Mucosa of rectum (tissue), 2 donors: ENCODE results near the gene ARL3.

Experiments
- H3K27ac ChIP-seq, 2 donors: one replicate each; pipeline ENCODE4 v1.7.0; 2013; ENCODE audit warnings: inconsistent platforms in 2 of 2, low read depth in 2 of 2, low read length in 2 of 2
- H3K27me3 ChIP-seq, 2 donors: one replicate each; pipeline ENCODE4 v1.7.0; 2013; ENCODE audit warnings: low read length in 2 of 2; ENCODE audit not compliant: control insufficient read depth in 2 of 2, insufficient read depth in 2 of 2
- H3K36me3 ChIP-seq, 2 donors: one replicate each; pipeline ENCODE4 v1.7.0; 2013; ENCODE audit warnings: low read length in 2 of 2; ENCODE audit not compliant: control insufficient read depth in 2 of 2, insufficient read depth in 2 of 2
- H3K4me1 ChIP-seq, 2 donors: one replicate each; pipeline ENCODE4 v1.7.0; 2013; ENCODE audit warnings: low read length in 2 of 2, mild to moderate bottlenecking in 1 of 2; ENCODE audit not compliant: control insufficient read depth in 2 of 2, insufficient read depth in 2 of 2
- H3K4me3 ChIP-seq, 2 donors: one replicate each; pipeline ENCODE4 v1.7.0; 2013; ENCODE audit warnings: low read length in 2 of 2
- H3K9ac ChIP-seq, 2 donors: one replicate each; pipeline ENCODE4 v1.7.0; 2013; ENCODE audit warnings: low read length in 2 of 2, low read depth in 1 of 2, mild to moderate bottlenecking in 1 of 2
- H3K9me3 ChIP-seq, 2 donors: one replicate each; pipeline ENCODE4 v1.7.0; 2013; ENCODE audit warnings: low read length in 2 of 2; ENCODE audit not compliant: control insufficient read depth in 2 of 2
- donor health status: healthy.
- donor health status: Normal muscosa, but diverticular disease.

Gene ARL3

DNA sequence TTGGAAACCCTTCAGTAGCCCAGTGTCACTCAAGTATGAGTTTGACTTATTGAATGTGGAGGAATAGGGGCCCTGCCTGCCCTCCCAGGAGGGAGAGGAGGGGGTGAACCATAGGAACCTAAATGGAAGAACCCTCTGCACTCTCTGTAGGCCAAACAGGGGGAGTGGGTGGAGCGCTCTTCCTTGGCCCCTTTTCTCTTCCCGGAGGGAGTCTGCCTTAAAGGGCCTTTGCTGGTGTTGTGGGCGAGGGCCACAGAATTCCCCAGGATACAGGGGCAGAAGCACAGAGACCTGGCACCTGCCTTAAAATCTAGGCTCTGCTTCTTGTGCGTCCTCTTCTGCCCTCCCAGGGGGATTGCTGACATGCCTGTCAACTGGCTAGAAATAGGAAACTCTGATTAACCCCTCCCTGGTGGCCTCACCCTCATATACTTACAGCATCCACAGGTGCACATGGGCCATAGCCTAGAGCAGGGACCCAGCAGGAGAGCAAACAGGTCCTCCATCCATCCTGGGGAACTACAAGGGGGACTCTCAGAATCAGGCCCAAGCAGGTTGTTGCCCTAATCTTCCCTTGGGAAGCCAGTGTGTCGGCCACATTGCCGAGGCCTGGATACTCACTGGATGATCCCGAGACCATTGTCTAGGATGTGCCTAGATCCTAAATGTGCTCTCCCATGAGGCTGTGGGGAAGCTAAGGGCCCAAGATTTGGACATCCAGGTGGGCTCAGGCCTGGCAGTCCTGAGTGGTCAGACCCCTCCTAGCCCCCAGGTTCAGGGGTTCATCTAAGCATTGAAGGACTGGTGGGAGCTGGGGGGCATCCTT lies 66.5 kb downstream of the ARL3 start:
- Histone ChIP-seq H3K9ac (peak overlapping the region; percentile 95 to 96), H3K27ac (peak overlapping the region in 1 of 2 donors; percentile 99), H3K27me3 (no peaks in the 10 kb centered on the region), H3K9me3 (no peaks in the 10 kb centered on the region), H3K36me3 (peaks cover 6 to 8% of the 10 kb centered on the region in 2 donors), H3K4me3 (peak overlapping the region; percentile 89 to 98), H3K4me1 (peaks cover 57 to 60% of the 10 kb centered on the region in 2 donors)

GRCh38 chr10:102646610-102647442 lies 67.4 kb downstream of the ARL3 start:
- Histone ChIP-seq H3K27ac (peak overlapping the region; percentile 99), H3K9me3 (no peaks in the 10 kb centered on the region), H3K4me1 (peaks cover 51 to 59% of the 10 kb centered on the region in 2 donors), H3K4me3 (peak overlapping the region; percentile 89 to 98), H3K36me3 (peaks cover 6 to 8% of the 10 kb centered on the region in 2 donors), H3K27me3 (no peaks in the 10 kb centered on the region), H3K9ac (peak overlapping the region; percentile 95 to 96)

GRCh38 chr10:102645741-102646609 lies 68.2 kb downstream of the ARL3 start:
- Histone ChIP-seq H3K27me3 (no peaks in the 10 kb centered on the region), H3K9ac (peak overlapping the region; percentile 95 to 96), H3K36me3 (peaks cover 6 to 8% of the 10 kb centered on the region in 2 donors), H3K4me3 (peak overlapping the region; percentile 89 to 98), H3K27ac (peak overlapping the region; percentile 99), H3K4me1 (peaks cover 44 to 55% of the 10 kb centered on the region in 2 donors), H3K9me3 (no peaks in the 10 kb centered on the region)

- H3K9ac ChIP-seq, result peak overlapping the region; percentile 95 to 96
- peaks cover 38 to 50% of the 10 kb centered on the region in 2 donors for H3K4me1 ChIP-seq
- H3K27me3 ChIP-seq, result no peaks in the 10 kb centered on the region
- peak overlapping the region; percentile 89 to 98 for H3K4me3 ChIP-seq
- H3K27ac ChIP-seq, result peak overlapping the region; percentile 99
- peaks cover 3 to 8% of the 10 kb centered on the region in 2 donors for H3K36me3 ChIP-seq
- no peaks in the 10 kb centered on the region for H3K9me3 ChIP-seq
Observed at GRCh38 chr10:102645388-102645740, 68.8 kb downstream of the ARL3 start.

DNA sequence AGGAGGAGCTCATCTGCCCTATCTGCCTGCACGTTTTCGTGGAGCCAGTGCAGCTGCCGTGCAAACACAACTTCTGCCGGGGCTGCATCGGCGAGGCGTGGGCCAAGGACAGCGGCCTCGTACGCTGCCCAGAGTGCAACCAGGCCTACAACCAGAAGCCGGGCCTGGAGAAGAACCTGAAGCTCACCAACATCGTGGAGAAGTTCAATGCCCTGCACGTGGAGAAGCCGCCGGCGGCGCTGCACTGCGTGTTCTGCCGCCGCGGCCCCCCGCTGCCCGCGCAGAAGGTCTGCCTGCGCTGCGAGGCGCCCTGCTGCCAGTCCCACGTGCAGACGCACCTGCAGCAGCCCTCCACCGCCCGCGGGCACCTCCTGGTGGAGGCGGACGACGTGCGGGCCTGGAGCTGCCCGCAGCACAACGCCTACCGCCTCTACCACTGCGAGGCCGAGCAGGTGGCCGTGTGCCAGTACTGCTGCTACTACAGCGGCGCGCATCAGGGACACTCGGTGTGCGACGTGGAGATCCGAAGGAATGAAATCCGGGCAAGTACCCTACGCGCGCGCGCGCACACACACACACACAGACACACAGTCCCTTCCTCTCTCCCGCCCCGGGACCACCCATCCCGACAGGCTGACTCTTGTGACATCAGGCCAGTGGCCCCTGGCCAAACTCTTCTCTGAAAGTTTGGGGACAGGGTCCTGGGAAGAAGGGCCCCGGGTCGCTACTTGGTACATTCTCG lies 69.4 kb downstream of the ARL3 start:
- H3K9me3 ChIP-seq, result no peaks in the 10 kb centered on the region
- peak overlapping the region; percentile 99 for H3K27ac ChIP-seq
- H3K27me3 ChIP-seq, result no peaks in the 10 kb centered on the region
- peaks cover 34 to 46% of the 10 kb centered on the region in 2 donors for H3K4me1 ChIP-seq
- peak overlapping the region; percentile 89 to 98 for H3K4me3 ChIP-seq
- H3K36me3 ChIP-seq, result peaks cover 3 to 8% of the 10 kb centered on the region in 2 donors
- H3K9ac ChIP-seq, result peak overlapping the region; percentile 95 to 96

DNA sequence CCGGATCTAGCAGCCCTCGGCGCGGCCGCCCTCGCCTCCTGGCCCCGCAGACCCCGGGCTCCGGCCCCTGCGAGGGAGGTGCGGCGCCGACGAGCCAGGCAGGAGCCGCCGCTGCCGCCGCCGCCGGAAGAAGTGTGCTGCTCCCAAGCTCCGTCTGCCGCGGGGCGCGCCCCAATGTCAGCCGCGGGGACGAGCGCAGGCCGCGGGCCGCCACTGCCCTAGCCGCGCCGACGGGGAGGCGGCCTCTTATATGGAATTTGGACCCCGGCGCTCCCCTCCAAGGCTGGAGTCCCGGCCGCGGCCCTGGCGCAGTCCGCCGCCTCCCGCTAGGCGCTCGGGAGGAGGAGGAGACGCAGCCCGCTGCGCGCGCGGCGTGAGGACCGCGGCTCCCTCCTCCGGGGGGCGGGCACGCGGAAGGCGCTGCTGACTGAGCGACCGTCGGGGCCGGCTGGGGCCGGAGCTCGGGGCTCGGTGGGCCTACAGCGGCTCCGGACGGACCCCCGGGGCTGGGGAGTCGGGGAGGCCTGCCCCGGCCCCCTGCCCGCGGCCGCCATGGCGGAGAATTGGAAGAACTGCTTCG lies 70.0 kb downstream of the ARL3 start, which contains the start of gene TRIM8:
TSS of gene TRIM8 (plus strand) at position 414 of the 580 bp plus-strand sequence. CDS start at position 553, 139 bp downstream.
- peaks cover 27 to 39% of the 10 kb centered on the region in 2 donors for H3K4me1 ChIP-seq

DNA sequence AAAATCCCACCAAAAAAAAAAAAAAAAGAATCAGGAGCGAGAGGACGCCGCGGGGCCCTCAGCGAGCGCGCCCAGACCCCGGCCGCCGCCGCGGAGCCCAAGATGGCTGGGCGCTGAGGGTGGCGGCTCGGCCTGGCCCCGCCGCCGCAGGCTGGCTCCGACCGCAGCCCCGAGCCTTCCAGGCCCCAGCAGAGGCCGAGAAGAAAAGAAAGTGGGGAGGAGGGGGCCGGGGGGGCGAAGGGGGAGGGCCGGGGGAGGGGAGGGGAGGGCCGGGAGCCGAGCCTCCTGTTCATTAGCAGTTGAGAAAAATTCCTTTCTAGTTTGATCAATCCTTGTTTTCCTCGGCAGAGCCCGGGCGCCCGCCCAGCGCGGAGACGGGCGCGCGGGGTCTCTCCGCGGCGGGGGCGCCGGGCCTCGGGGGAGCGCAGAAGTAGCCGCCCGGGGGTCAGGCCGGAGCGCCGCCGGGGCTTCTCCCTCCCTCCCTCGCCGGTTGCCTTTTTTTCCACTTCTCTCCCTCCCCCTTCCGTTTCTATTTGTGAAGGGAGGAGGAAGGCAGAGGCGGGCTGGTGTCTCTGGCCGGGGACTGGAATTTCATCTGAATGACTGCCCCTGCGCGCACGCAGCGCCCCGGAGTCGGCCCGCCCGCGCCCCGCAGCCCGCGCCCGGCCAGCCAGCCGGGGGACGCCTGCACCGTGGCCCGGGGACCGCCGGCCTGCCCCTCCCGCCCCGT lies 70.7 kb downstream of the ARL3 start:
- H3K36me3 ChIP-seq, result peaks cover 3 to 6% of the 10 kb centered on the region in 2 donors
- H3K27me3 ChIP-seq, result no peaks in the 10 kb centered on the region
- peaks cover 21 to 33% of the 10 kb centered on the region in 2 donors for H3K4me1 ChIP-seq
- H3K9ac ChIP-seq, result peak overlapping the region; percentile 95 to 96
- H3K4me3 ChIP-seq, result peak overlapping the region; percentile 89 to 98
- no peaks in the 10 kb centered on the region for H3K9me3 ChIP-seq
- H3K27ac ChIP-seq, result peak overlapping the region; percentile 99

More for the DNA sequence above, 70.0 kb downstream of the ARL3 start, which contains the start of gene TRIM8:
- peak within 1 kb of the TSS; percentile 99 for H3K27ac ChIP-seq
- H3K36me3 ChIP-seq, result peaks cover 3 to 8% of the 10 kb centered on the region in 2 donors
- no peaks in the 10 kb centered on the region for H3K27me3 ChIP-seq
- peak within 1 kb of the TSS; percentile 95 to 96 for H3K9ac ChIP-seq
- H3K9me3 ChIP-seq, result no peaks in the 10 kb centered on the region
- peak within 1 kb of the TSS; percentile 89 to 98 for H3K4me3 ChIP-seq

- peaks cover 14 to 26% of the 10 kb centered on the region in 2 donors for H3K4me1 ChIP-seq
- H3K36me3 ChIP-seq, result peaks cover 1% of the 10 kb centered on the region in 2 donors
- no peaks in the 10 kb centered on the region for H3K27me3 ChIP-seq
- no peaks in the 10 kb centered on the region for H3K9me3 ChIP-seq
- peak overlapping the region; percentile 78 to 98 for H3K4me3 ChIP-seq
- H3K9ac ChIP-seq, result peak overlapping the region; percentile 79 to 96
- H3K27ac ChIP-seq, result peak overlapping the region; percentile 99
Observed at GRCh38 chr10:102642736-102643335, 71.4 kb downstream of the ARL3 start.
